ENCODE measurements around the gene OR4K5.
"Not testable (repeated sequence)": the region's sequence is repeated elsewhere in the genome, so short reads cannot be mapped to it uniquely, and the experiment has no call there.

Gene OR4K5

DNA sequence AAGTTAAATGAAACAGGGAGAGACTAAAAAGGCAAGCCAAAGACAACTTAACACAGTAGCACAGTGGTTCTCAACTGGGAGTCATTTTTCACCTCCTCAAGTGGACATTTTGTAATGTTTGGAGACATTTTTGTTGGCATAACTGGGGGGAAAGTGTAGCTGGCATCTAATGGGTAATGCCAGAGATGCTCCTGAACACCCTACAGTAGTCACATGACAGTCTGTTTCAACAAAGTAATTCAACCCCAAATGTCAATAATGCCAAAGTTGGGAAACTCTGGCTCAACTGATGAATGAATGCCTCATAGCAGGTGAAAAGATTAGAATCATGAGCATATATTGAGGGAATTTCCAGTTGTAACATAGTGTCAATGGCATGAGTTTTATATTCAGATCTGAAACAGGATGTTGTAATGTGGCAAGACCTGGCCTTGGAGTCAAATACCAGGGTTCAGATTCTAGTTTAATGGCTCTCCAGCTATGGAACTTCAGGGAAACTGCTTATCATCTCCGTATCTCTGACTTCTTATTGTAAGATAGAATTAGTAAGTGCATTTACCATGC lies 2.4 kb upstream of the OR4K5 start:
- 33% methylated on average over 1 of the region's 1 CpG; no CpG with 5 or more reads in 1 of the 2 experiments for WGBS, 2 experiments (ENCODE audit: insufficient coverage in 2 of 2)
- Histone ChIP-seq H3K9me3 (ENCODE audit: control insufficient read depth, low read length) (peaks cover 53% of the 10 kb centered on the region), H3K4me3 (ENCODE audit: extremely low read depth, insufficient read depth, low read length, poor library complexity, severe bottlenecking) (no peak overlapping the region), H3K36me3 (ENCODE audit: control insufficient read depth, insufficient read depth, low read length) (no peaks in the 10 kb centered on the region), H3K27ac (ENCODE audit: low read depth, low read length, severe bottlenecking) (no peak overlapping the region), H3K4me1 (ENCODE audit: control insufficient read depth, insufficient read depth, low read length, poor library complexity, severe bottlenecking) (no peaks in the 10 kb centered on the region)

DNA sequence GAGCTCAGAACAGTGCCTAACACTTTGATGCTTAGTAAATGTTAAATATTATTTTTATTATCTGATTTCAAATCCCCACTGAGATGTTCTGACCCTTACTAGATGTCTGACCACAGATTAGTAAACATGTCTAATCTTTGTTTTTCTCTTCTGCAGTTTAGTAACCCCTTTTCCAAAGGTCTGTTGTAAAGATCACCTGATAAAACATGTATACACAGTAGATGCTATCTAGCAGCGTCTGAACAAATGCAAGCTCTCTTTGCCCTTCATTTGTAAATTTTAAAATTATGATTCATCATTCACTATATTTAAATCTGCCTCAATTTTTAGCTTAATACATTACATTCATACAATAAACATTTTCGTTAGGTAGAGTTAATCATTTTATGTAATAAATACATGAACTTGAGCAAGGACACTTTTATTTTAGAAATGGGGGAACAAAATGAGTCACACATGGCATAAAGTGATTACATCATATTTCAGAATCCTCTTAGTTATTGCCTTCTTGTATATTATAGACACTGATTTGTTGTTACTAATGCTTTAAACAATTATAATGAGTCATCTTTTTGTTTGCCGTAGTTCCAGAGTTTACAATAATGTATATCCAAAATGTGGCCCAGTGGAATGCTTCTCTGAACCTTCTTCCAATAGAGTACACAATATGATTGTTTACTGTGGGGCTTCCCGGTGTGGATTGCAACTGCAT lies 1.7 kb upstream of the OR4K5 start:
- Histone ChIP-seq H3K4me1 (ENCODE audit: control insufficient read depth, insufficient read depth, low read length, poor library complexity, severe bottlenecking) (no peaks in the 10 kb centered on the region), H3K9me3 (ENCODE audit: control insufficient read depth, low read length) (peaks cover 53% of the 10 kb centered on the region), H3K27ac (ENCODE audit: low read depth, low read length, severe bottlenecking) (no peak overlapping the region), H3K36me3 (ENCODE audit: control insufficient read depth, insufficient read depth, low read length) (no peaks in the 10 kb centered on the region), H3K4me3 (ENCODE audit: extremely low read depth, insufficient read depth, low read length, poor library complexity, severe bottlenecking) (no peak overlapping the region)
- WGBS, 2 experiments (ENCODE audit: insufficient coverage in 2 of 2) = 69% methylated on average over 2 of the region's 4 CpGs; no CpG with 5 or more reads in 1 of the 2 experiments

DNA sequence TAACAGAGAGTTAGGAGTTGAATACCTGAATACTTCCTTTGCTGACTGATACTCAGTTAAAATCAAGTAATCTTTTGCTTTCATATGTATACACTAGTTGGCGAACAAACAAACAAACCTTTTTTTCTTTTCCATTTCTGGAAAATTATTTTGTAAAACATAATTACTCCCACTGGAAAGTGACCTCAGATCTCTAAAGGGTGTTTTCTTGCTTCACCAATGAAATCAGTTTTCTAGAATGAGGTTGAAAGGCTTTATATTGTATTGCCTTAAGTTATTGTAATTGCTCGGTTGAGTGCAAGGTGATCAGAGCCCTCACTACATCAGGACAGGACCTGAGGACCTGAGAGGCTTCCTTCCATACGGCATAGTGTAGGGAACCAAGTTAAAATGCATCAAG lies 10.2 kb downstream of the OR4K5 start, which contains the start of gene OR4K1:
Gene OR4K1 (plus strand): TSS at position 301 of the 400 bp plus-strand sequence. CDS start 4,750 bp downstream, outside the sequence.
- H3K27ac ChIP-seq (ENCODE audit: low read depth, low read length, severe bottlenecking) = no peak within 1 kb of the TSS
- H3K9me3 ChIP-seq (ENCODE audit: control insufficient read depth, low read length) = peaks cover 59% of the 10 kb centered on the region

DNA sequence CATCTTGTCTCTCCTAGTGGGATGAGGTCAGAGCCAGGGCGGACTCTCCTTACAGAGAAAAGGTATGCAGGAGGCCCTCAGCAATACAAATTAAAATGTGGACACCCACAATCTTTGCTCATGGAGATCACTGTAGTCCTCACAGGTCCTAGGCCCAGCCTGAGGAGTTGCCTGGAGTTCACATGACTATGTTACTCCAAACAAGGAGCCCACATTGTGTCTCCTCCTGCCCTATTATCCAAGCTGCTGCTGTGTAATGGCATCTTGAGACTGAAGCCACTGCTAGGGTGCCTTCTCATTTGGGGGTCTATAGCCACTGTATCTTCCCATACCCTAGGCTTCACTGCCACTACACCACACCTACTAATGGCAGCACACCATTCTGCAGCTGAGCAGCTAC lies 21.3 kb downstream of the OR4K5 start:
- Histone ChIP-seq H3K9me3 (ENCODE audit: control insufficient read depth, low read length) (peaks cover 52% of the 10 kb centered on the region), H3K4me1 (ENCODE audit: control insufficient read depth, insufficient read depth, low read length, poor library complexity, severe bottlenecking) (no peaks in the 10 kb centered on the region), H3K36me3 (ENCODE audit: control insufficient read depth, insufficient read depth, low read length) (no peaks in the 10 kb centered on the region), H3K4me3 (ENCODE audit: extremely low read depth, insufficient read depth, low read length, poor library complexity, severe bottlenecking) (no peak overlapping the region), H3K27ac (ENCODE audit: low read depth, low read length, severe bottlenecking) (no peak overlapping the region)
- WGBS, 2 experiments (ENCODE audit: insufficient coverage in 2 of 2) = 63 to 71% methylated on average over 1 of the region's 1 CpG

More for the DNA sequence above, 10.2 kb downstream of the OR4K5 start, which contains the start of gene OR4K1:
- no peaks in the 10 kb centered on the region for H3K36me3 ChIP-seq (ENCODE audit: control insufficient read depth, insufficient read depth, low read length)
- H3K4me3 ChIP-seq (ENCODE audit: extremely low read depth, insufficient read depth, low read length, poor library complexity, severe bottlenecking) = no peak within 1 kb of the TSS
- no peaks in the 10 kb centered on the region for H3K4me1 ChIP-seq (ENCODE audit: control insufficient read depth, insufficient read depth, low read length, poor library complexity, severe bottlenecking)
- WGBS, 2 experiments (ENCODE audit: insufficient coverage in 2 of 2) = 63 to 67% methylated on average over 1 of the region's 3 CpGs

DNA sequence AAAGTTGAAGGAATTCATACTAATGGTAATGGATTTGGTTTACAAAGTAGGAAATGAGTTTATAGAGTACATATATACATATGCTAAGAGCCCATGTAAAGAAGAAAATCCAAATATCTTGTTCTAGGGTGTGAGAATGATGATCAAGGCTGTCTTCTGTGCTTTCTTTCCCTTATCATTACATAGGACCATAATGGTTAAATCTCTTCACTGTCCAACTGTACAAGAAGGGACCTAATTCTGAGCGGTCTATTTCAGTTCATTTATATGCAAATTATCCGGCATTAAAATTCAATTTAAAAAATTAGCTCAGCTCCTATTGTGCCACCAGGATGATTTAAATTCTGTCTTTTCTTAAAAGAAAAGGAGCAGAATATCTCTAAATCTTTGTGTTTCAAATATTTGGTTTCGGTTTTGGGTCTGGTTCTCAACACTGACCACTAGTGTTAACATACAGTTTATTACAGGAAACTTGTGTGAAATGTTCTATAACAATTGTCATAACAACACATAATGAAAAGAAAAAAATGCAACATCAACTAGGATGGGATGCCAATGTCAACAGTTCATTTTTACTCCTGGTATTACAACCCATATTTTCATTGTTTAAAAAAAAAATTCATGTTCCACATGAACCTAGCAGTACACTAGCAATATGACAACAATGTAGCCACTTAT lies 27.1 kb downstream of the OR4K5 start:
- Histone ChIP-seq H3K4me3 (ENCODE audit: extremely low read depth, insufficient read depth, low read length, poor library complexity, severe bottlenecking) (no peak overlapping the region), H3K9me3 (ENCODE audit: control insufficient read depth, low read length) (peaks cover 45% of the 10 kb centered on the region), H3K4me1 (ENCODE audit: control insufficient read depth, insufficient read depth, low read length, poor library complexity, severe bottlenecking) (no peaks in the 10 kb centered on the region), H3K27ac (ENCODE audit: low read depth, low read length, severe bottlenecking) (no peak overlapping the region), H3K36me3 (ENCODE audit: control insufficient read depth, insufficient read depth, low read length) (no peaks in the 10 kb centered on the region)
- 100% methylated on average over 1 of the region's 3 CpGs for WGBS, 2 experiments (ENCODE audit: insufficient coverage in 2 of 2)

DNA sequence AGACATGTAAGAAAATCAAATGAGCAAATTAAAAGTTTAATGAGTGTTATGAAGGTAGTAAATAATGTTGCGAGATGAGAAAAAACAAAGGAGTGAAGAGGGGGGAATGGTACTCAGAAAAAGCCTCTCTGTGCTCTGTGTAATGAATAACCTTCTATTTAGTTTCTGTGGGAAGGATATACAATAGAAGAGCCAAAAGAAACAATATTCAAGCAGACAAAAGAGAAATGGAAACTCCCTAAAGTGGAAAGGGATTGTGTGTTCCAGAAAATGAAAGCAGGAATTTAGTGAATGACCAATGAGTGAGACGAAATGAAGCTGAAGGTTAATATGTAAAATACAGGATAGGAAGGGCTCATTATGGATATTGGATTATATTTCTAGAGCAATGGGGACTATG lies 28.8 kb downstream of the OR4K5 start:
- peaks cover 49% of the 10 kb centered on the region for H3K9me3 ChIP-seq (ENCODE audit: control insufficient read depth, low read length)
- no peak overlapping the region for H3K4me3 ChIP-seq (ENCODE audit: extremely low read depth, insufficient read depth, low read length, poor library complexity, severe bottlenecking)
- 70 to 76% methylated on average over 2 of the region's 2 CpGs for WGBS, 2 experiments (ENCODE audit: insufficient coverage in 2 of 2)
- no peaks in the 10 kb centered on the region for H3K4me1 ChIP-seq (ENCODE audit: control insufficient read depth, insufficient read depth, low read length, poor library complexity, severe bottlenecking)
- H3K36me3 ChIP-seq (ENCODE audit: control insufficient read depth, insufficient read depth, low read length) = no peaks in the 10 kb centered on the region
- no peak overlapping the region for H3K27ac ChIP-seq (ENCODE audit: low read depth, low read length, severe bottlenecking)

DNA sequence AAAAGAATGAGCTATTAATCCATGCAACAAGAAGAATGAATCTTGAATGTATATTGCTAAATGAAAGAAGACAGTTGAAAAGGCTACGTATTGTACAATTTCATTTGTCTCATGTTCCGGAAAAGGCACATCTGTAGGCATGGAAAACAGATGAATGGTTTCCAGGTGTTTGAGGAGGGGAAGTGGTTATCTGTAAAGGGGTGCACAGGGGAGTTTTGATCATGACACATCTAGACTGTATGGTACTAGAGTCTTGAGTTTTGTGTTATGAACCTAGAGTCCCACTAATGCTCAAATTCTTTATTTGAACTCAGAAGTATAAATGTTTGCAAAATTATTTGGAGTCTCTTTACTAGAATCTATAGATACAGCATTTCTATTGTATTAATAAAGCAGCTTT lies 49.3 kb downstream of the OR4K5 start:
- not testable (repeated sequence) for H3K36me3 ChIP-seq (ENCODE audit: control insufficient read depth, insufficient read depth, low read length); H3K4me1 ChIP-seq (ENCODE audit: control insufficient read depth, insufficient read depth, low read length, poor library complexity, severe bottlenecking); H3K4me3 ChIP-seq (ENCODE audit: extremely low read depth, insufficient read depth, low read length, poor library complexity, severe bottlenecking); H3K27ac ChIP-seq (ENCODE audit: low read depth, low read length, severe bottlenecking)
- peaks cover 17% of the 10 kb centered on the region for H3K9me3 ChIP-seq (ENCODE audit: control insufficient read depth, low read length)
- 25% methylated on average over 2 of the region's 2 CpGs; no CpG with 5 or more reads in 1 of the 2 experiments for WGBS, 2 experiments (ENCODE audit: insufficient coverage in 2 of 2)
